H9 (cell line): ENCODE data around the gene POLK. TPM values are rescaled to one million over a fixed set of nuclear protein-coding genes. Genes with fewer than 3 reads are reported as not detected.
A peak's percentile ranks its signal among the peaks of the same experiment; 100 is the strongest.

Experiments
- DNase-seq: peaks from one replicate; pipeline ENCODE4 v3.0.0-alpha.2; 2017
- H2AFZ ChIP-seq: one replicate; pipeline ENCODE4 v1.6.1; 2013; ENCODE audit warnings: mild to moderate bottlenecking, low read length, control low read depth, moderate library complexity
- H2AK5ac ChIP-seq: 2 replicates; pipeline ENCODE4 v1.6.1; 2013; ENCODE audit warnings: low read length, control low read depth, mixed read lengths; ENCODE audit not compliant: insufficient read length
- H2BK120ac ChIP-seq: one replicate; pipeline ENCODE4 v1.6.1; 2013; ENCODE audit warnings: low read depth, mild to moderate bottlenecking, low read length, control low read depth, inconsistent platforms; ENCODE audit not compliant: poor library complexity, severe bottlenecking
- H2BK12ac ChIP-seq: 2 replicates; pipeline ENCODE4 v1.6.1; 2013; ENCODE audit warnings: low read length, control low read depth, mixed read lengths, low read depth; ENCODE audit not compliant: insufficient read length
- H2BK15ac ChIP-seq: 2 replicates; pipeline ENCODE4 v1.6.1; 2013; ENCODE audit warnings: low read depth, low read length, control low read depth
- H2BK20ac ChIP-seq: one replicate; pipeline ENCODE4 v1.6.1; 2013; ENCODE audit warnings: low read depth, mild to moderate bottlenecking, low read length, control low read depth, inconsistent platforms; ENCODE audit not compliant: poor library complexity, severe bottlenecking
- H2BK5ac ChIP-seq: 2 replicates; pipeline ENCODE4 v1.6.1; 2013; ENCODE audit warnings: low read length, control low read depth, mixed read lengths; ENCODE audit not compliant: insufficient read length
- H3K14ac ChIP-seq: 2 replicates; pipeline ENCODE4 v1.6.1; 2013; ENCODE audit warnings: low read length, control low read depth; ENCODE audit not compliant: insufficient read depth
- H3K18ac ChIP-seq: 2 replicates; pipeline ENCODE4 v1.6.1; 2013; ENCODE audit warnings: low read depth, mild to moderate bottlenecking, mixed read lengths, low read length, control low read depth; ENCODE audit not compliant: insufficient read length
- H3K23ac ChIP-seq: 2 replicates; pipeline ENCODE4 v1.6.1; 2013; ENCODE audit warnings: low read length, control low read depth, mixed read lengths, low read depth; ENCODE audit not compliant: insufficient read length
- H3K23me2 ChIP-seq: 2 replicates; pipeline ENCODE4 v1.6.1; 2013; ENCODE audit warnings: low read depth, mild to moderate bottlenecking, mixed read lengths, low read length, control low read depth; ENCODE audit not compliant: insufficient read length, poor library complexity, severe bottlenecking
- H3K27ac ChIP-seq: 2 replicates; pipeline ENCODE4 v1.5.1; 2013; ENCODE audit warnings: low read length, control low read depth, mixed read lengths, low read depth; ENCODE audit not compliant: insufficient read length
- H3K27me3 ChIP-seq: 2 replicates; pipeline ENCODE4 v1.6.1; 2013; ENCODE audit warnings: low read length, control low read depth, inconsistent platforms; ENCODE audit not compliant: insufficient read depth
- H3K4ac ChIP-seq: 2 replicates; pipeline ENCODE4 v1.6.1; 2013; ENCODE audit warnings: low read depth, mild to moderate bottlenecking, control low read depth, inconsistent platforms, low read length, moderate library complexity
- H3K4me1 ChIP-seq: 2 replicates; pipeline ENCODE4 v1.6.1; 2013; ENCODE audit warnings: low read length, control low read depth, inconsistent platforms; ENCODE audit not compliant: insufficient read depth
- H3K4me2 ChIP-seq: 2 replicates; pipeline ENCODE4 v1.6.1; 2013; ENCODE audit warnings: low read length, control low read depth, mixed read lengths; ENCODE audit not compliant: insufficient read length, insufficient read depth
- H3K56ac ChIP-seq: 2 replicates; pipeline ENCODE4 v1.6.1; 2013; ENCODE audit warnings: low read depth, mild to moderate bottlenecking, mixed read lengths, low read length, control low read depth; ENCODE audit not compliant: insufficient read length
- H3K79me1 ChIP-seq: 2 replicates; pipeline ENCODE4 v1.6.1; 2013; ENCODE audit warnings: low read depth, mild to moderate bottlenecking, moderate library complexity, low read length, control low read depth, inconsistent platforms; ENCODE audit not compliant: insufficient read depth, poor library complexity, severe bottlenecking
- H3K79me2 ChIP-seq: 2 replicates; pipeline ENCODE4 v1.6.1; 2013; ENCODE audit warnings: low read length, control low read depth, inconsistent platforms; ENCODE audit not compliant: insufficient read depth
- H3K9ac ChIP-seq: 2 replicates; pipeline ENCODE4 v1.6.1; 2013; ENCODE audit warnings: low read length, control low read depth, mixed read lengths; ENCODE audit not compliant: insufficient read length; ENCODE audit errors: extremely low read depth
- H3K9me3 ChIP-seq: one replicate; pipeline ENCODE4 v1.6.1; 2013; ENCODE audit warnings: low read depth, low read length, inconsistent platforms; ENCODE audit not compliant: control insufficient read depth
- H3T11ph ChIP-seq: one replicate; pipeline ENCODE4 v1.6.1; 2013; ENCODE audit warnings: mild to moderate bottlenecking, low read length, control low read depth, inconsistent platforms
- H4K20me1 ChIP-seq: one replicate; pipeline ENCODE4 v1.6.1; 2013; ENCODE audit not compliant: control insufficient read depth, insufficient read length, insufficient read depth
- H4K5ac ChIP-seq: 2 replicates; pipeline ENCODE4 v1.6.1; 2013; ENCODE audit warnings: low read depth, mild to moderate bottlenecking, mixed read lengths, low read length, control low read depth; ENCODE audit not compliant: insufficient read length
- H4K8ac ChIP-seq: replicated peaks from 2 replicates; pipeline ENCODE4 v1.6.1; 2013; ENCODE audit warnings: low read length, control low read depth, mixed read lengths, low read depth; ENCODE audit not compliant: insufficient read length
- H4K91ac ChIP-seq: 2 replicates; pipeline ENCODE4 v1.6.1; 2013; ENCODE audit warnings: low read depth, mild to moderate bottlenecking, moderate library complexity, mixed read lengths, low read length, control low read depth; ENCODE audit not compliant: insufficient read length
- H3K27ac Mint-ChIP-seq, 3 experiments: 2 replicates in 2 of 3; 3 replicates in 1 of 3; pipeline ENCODE4 v1.8.0; 2020 to 2021; ENCODE audit warnings: mixed read lengths in 3 of 3, mild to moderate bottlenecking in 1 of 3, moderate library complexity in 1 of 3
- H3K27me3 Mint-ChIP-seq: 2 replicates; pipeline ENCODE4 v1.8.0; 2021; ENCODE audit warnings: low read depth, mild to moderate bottlenecking, moderate library complexity, mixed read lengths
- H3K36me3 Mint-ChIP-seq, 3 experiments: 2 replicates in 2 of 3; 3 replicates in 1 of 3; pipeline ENCODE4 v1.8.0; 2020 to 2021; ENCODE audit warnings: low read depth in 3 of 3, mixed read lengths in 3 of 3; ENCODE audit not compliant: insufficient read depth in 1 of 3
- H3K4me1 Mint-ChIP-seq, 2 experiments: 2 replicates each; pipeline ENCODE4 v1.8.0; 2020; ENCODE audit warnings: mixed read lengths in 2 of 2
- H3K4me3 Mint-ChIP-seq, 2 experiments: 2 replicates in 1 of 2; 3 replicates in 1 of 2; pipeline ENCODE4 v1.8.0; 2020 to 2021; ENCODE audit warnings: mild to moderate bottlenecking in 2 of 2, mixed read lengths in 2 of 2, moderate library complexity in 1 of 2
- H3K9me3 Mint-ChIP-seq, 2 experiments: 2 replicates in 1 of 2; 3 replicates in 1 of 2; pipeline ENCODE4 v1.8.0; 2020; ENCODE audit warnings: mild to moderate bottlenecking in 2 of 2, mixed read lengths in 2 of 2, moderate library complexity in 1 of 2
- WGBS: extraction: QIAGEN DNeasy Blood & Tissue Kit; methylation state at CpG from one replicate; pipeline ENCODE4 v1.1.7; 2013; ENCODE audit warnings: missing lambda C conversion rate, low lambda C conversion rate, mixed read lengths; ENCODE audit not compliant: insufficient read length; ENCODE audit errors: extremely low coverage; 5-methylcytosine and 5-hydroxymethylcytosine counted together
- total RNA-seq: library from RNA; stranded (reverse); gene quantifications from 2 replicates; pipeline ENCODE4 v1.2.1, GENCODE V29; 2021
- TF ChIP-seq, protein P1 (sequence below): fragments of 200-600 bp; sonication (generic); conservative IDR thresholded peaks from 3 replicates; pipeline ENCODE4 v1.8.0; 2021; ENCODE audit warnings: antibody characterized with exemption, mild to moderate bottlenecking

Gene POLK
- total RNA-seq, 1 experiment from 2014 or later, result 7.6 TPM

- Histone ChIP-seq H2BK5ac (no peak overlapping the region), H2BK120ac (no peak overlapping the region), H3K4me1 (no peaks in the 10 kb centered on the region; the same call in 1 of the 2 replicates), H3K79me2 (no peaks in the 10 kb centered on the region; the same call in 1 of the 2 replicates), H3K56ac (no peak overlapping the region), H2BK12ac (no peak overlapping the region), H4K5ac (no peak overlapping the region), H4K8ac (no peak overlapping the region), H2AFZ (peak overlapping the region; percentile 56), H3K18ac (no peak overlapping the region), H3K23ac (no peak overlapping the region), H3K4me2 (peak overlapping the region; percentile 93), H3T11ph (no peak overlapping the region), H4K91ac (no peak overlapping the region), H3K9me3 (no peaks in the 10 kb centered on the region), H3K27me3 (no peaks in the 10 kb centered on the region), H2BK20ac (no peak overlapping the region), H3K9ac (no peak overlapping the region), H2AK5ac (no peak overlapping the region), H3K23me2 (peaks cover 11% of the 10 kb centered on the region), H2BK15ac (no peak overlapping the region), H3K4ac (no peak overlapping the region), H3K14ac (no peak overlapping the region), H3K79me1 (no peaks in the 10 kb centered on the region), H4K20me1 (no peaks in the 10 kb centered on the region), H3K27ac (no peak overlapping the region)
- WGBS, result no CpG with 5 or more reads among the region's 12 CpGs
- Mint-ChIP-seq H3K36me3 (no peaks in the 10 kb centered on the region), H3K4me3 (peak overlapping the region; percentile 74 to 84), H3K27me3 (0 out of 2 replicates have a peak, but pooled peaks cover 3% of the 10 kb centered on the region), H3K27ac (no peak overlapping the region), H3K4me1 (peaks cover 37 to 46% of the 10 kb centered on the region in 2 experiments), H3K9me3 (no peaks in the 10 kb centered on the region)
- peak; percentile 72 for DNase-seq
- TF ChIP-seq, protein P1, sequence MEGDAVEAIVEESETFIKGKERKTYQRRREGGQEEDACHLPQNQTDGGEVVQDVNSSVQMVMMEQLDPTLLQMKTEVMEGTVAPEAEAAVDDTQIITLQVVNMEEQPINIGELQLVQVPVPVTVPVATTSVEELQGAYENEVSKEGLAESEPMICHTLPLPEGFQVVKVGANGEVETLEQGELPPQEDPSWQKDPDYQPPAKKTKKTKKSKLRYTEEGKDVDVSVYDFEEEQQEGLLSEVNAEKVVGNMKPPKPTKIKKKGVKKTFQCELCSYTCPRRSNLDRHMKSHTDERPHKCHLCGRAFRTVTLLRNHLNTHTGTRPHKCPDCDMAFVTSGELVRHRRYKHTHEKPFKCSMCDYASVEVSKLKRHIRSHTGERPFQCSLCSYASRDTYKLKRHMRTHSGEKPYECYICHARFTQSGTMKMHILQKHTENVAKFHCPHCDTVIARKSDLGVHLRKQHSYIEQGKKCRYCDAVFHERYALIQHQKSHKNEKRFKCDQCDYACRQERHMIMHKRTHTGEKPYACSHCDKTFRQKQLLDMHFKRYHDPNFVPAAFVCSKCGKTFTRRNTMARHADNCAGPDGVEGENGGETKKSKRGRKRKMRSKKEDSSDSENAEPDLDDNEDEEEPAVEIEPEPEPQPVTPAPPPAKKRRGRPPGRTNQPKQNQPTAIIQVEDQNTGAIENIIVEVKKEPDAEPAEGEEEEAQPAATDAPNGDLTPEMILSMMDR, result no peak
These were observed 100.5 kb downstream of the POLK start for GRCh38 chr5:75612226-75612569.
